ENCODE data around the gene FLYWCH2. TPM values are rescaled to one million over a fixed set of nuclear protein-coding genes. Genes with fewer than 3 reads are reported as not detected.

Gene FLYWCH2
- total RNA-seq, 5 donors from 2014 or later (not counting 1 experiment from before 2014, with no cell fraction given): 12.1 to 31.4 (median 25.6) TPM

GRCh38 chr16:2899564-2900072 is 16.6 kb downstream of the FLYWCH2 start:
- H3K4me1 Mint-ChIP-seq: peaks cover 4 to 9% (median 7%) of the 10 kb centered on the region in 3 donors
- POLR2A ChIA-PET: interaction anchor here in 1 of 2 donors (0.6 kb wide), 1 partner anchor 29 kb away, joined by 3 read pairs; no protein-coding TSS in a partner anchor
- H3K36me3 Mint-ChIP-seq: no peaks in the 10 kb centered on the region
- H3K27ac Mint-ChIP-seq: no peak overlapping the region
- no peaks in the 10 kb centered on the region for H3K27me3 Mint-ChIP-seq
- no peak overlapping the region for H3K4me3 Mint-ChIP-seq
- Histone ChIP-seq H3K36me3 (ENCODE audit: control insufficient read depth in 2 of 2, extremely low read depth in 1 of 2, insufficient read depth in 1 of 2, low read length in 1 of 2) (peaks cover 6 to 10% of the 10 kb centered on the region in 2 donors), H3K27me3 (replicated peaks in 1 of 2; ENCODE audit: control insufficient read depth in 2 of 2, extremely low read depth in 1 of 2, insufficient read depth in 2 of 2, low read length in 1 of 2) (no peaks in the 10 kb centered on the region), H3K4me1 (ENCODE audit: control insufficient read depth in 1 of 2, extremely low read depth in 1 of 2, insufficient read depth in 2 of 2, low read length in 2 of 2) (peaks cover 0 to 9% of the 10 kb centered on the region in 2 experiments), H3K4me3 (ENCODE audit: control insufficient read depth in 1 of 2, extremely low read depth in 1 of 2, low read length in 1 of 2) (no peak overlapping the region), H3K27ac (ENCODE audit: low read length) (no peak overlapping the region), H3K9me3 (no peaks in the 10 kb centered on the region)
- ATAC-seq (replicated peaks in 1 of 4) (no peak), DNase-seq (no peak)
- CTCF ChIA-PET: interaction anchor here in 1 of 2 donors (0.6 to 0.7 kb wide), 2 partner anchors 17 to 34 kb away, joined by 3 read pairs; no protein-coding TSS in a partner anchor
- 100% methylated on average over 1 of the region's 13 CpGs for WGBS (ENCODE audit: insufficient coverage)
- H3K9me3 Mint-ChIP-seq: no peaks in the 10 kb centered on the region

- no peaks in the 10 kb centered on the region for H3K27me3 Mint-ChIP-seq
Measured at GRCh38 chr16:2900526-2901075, 17.6 kb downstream of the FLYWCH2 start.

GRCh38 chr16:2902337-2903130 is 19.5 kb downstream of the FLYWCH2 start:
- Mint-ChIP-seq H3K27ac (no peak overlapping the region), H3K4me1 (peaks cover 19 to 26% (median 23%) of the 10 kb centered on the region in 3 donors), H3K27me3 (no peaks in the 10 kb centered on the region), H3K9me3 (no peaks in the 10 kb centered on the region), H3K4me3 (no peak overlapping the region), H3K36me3 (no peaks in the 10 kb centered on the region)
- ATAC-seq (replicated peaks in 1 of 4): no peak
- Histone ChIP-seq H3K9me3 (no peaks in the 10 kb centered on the region), H3K36me3 (ENCODE audit: control insufficient read depth in 2 of 2, extremely low read depth in 1 of 2, insufficient read depth in 1 of 2, low read length in 1 of 2) (peaks cover 0 to 2% of the 10 kb centered on the region in 2 donors), H3K4me1 (ENCODE audit: control insufficient read depth in 1 of 2, extremely low read depth in 1 of 2, insufficient read depth in 2 of 2, low read length in 2 of 2) (peaks cover 0 to 33% of the 10 kb centered on the region in 2 experiments), H3K27me3 (replicated peaks in 1 of 2; ENCODE audit: control insufficient read depth in 2 of 2, extremely low read depth in 1 of 2, insufficient read depth in 2 of 2, low read length in 1 of 2) (no peaks in the 10 kb centered on the region), H3K27ac (ENCODE audit: low read length) (no peak overlapping the region), H3K4me3 (ENCODE audit: control insufficient read depth in 1 of 2, extremely low read depth in 1 of 2, low read length in 1 of 2) (no peak overlapping the region)
- no peak for DNase-seq
- POLR2A ChIA-PET: no interaction called here
- 100% methylated on average over 5 of the region's 9 CpGs for WGBS (ENCODE audit: insufficient coverage)
- CTCF ChIA-PET: interaction anchor here in 1 of 2 donors (0.6 to 1.3 kb wide), 3 partner anchors 16 to 648 kb away, joined by 4 to 6 read pairs (median 4); partner anchors contain the start of gene FLYWCH2

More at GRCh38 chr16:2900526-2901075, 17.6 kb downstream of the FLYWCH2 start:
- peaks cover 4 to 11% (median 8%) of the 10 kb centered on the region in 3 donors for H3K4me1 Mint-ChIP-seq
- H3K27ac Mint-ChIP-seq: no peak overlapping the region
- no peaks in the 10 kb centered on the region for H3K9me3 Mint-ChIP-seq
- DNase-seq (no peak), ATAC-seq (replicated peaks in 1 of 4) (no peak)
- CTCF ChIA-PET: interaction anchor here in 1 of 2 donors (0.6 kb wide), 1 partner anchor 158 kb away, joined by 5 read pairs; no protein-coding TSS in a partner anchor
- H3K36me3 Mint-ChIP-seq: no peaks in the 10 kb centered on the region
- Histone ChIP-seq H3K27ac (ENCODE audit: low read length) (no peak overlapping the region), H3K4me3 (ENCODE audit: control insufficient read depth in 1 of 2, extremely low read depth in 1 of 2, low read length in 1 of 2) (no peak overlapping the region), H3K4me1 (ENCODE audit: control insufficient read depth in 1 of 2, extremely low read depth in 1 of 2, insufficient read depth in 2 of 2, low read length in 2 of 2) (peaks cover 0 to 18% of the 10 kb centered on the region in 2 experiments), H3K9me3 (no peaks in the 10 kb centered on the region), H3K27me3 (replicated peaks in 1 of 2; ENCODE audit: control insufficient read depth in 2 of 2, extremely low read depth in 1 of 2, insufficient read depth in 2 of 2, low read length in 1 of 2) (no peaks in the 10 kb centered on the region), H3K36me3 (ENCODE audit: control insufficient read depth in 2 of 2, extremely low read depth in 1 of 2, insufficient read depth in 1 of 2, low read length in 1 of 2) (peaks cover 6 to 10% of the 10 kb centered on the region in 2 donors)
- WGBS (ENCODE audit: insufficient coverage): 94% methylated on average over 15 of the region's 15 CpGs
- POLR2A ChIA-PET: no interaction called here
- no peak overlapping the region for H3K4me3 Mint-ChIP-seq

- H3K27ac Mint-ChIP-seq: peak overlapping the region; percentile 82 to 86
- peak in 34 of 35 experiments; percentile 48 to 90 (median 63) for DNase-seq
- peak overlapping the region; percentile 87 to 94 (median 92) for H3K4me3 Mint-ChIP-seq
- no peaks in the 10 kb centered on the region for H3K9me3 Mint-ChIP-seq
- Histone ChIP-seq H3K4me3 (ENCODE audit: control insufficient read depth in 1 of 2, extremely low read depth in 1 of 2, low read length in 1 of 2) (peak overlapping the region; percentile 87 to 90), H3K4me1 (ENCODE audit: control insufficient read depth in 1 of 2, extremely low read depth in 1 of 2, insufficient read depth in 2 of 2, low read length in 2 of 2) (peaks cover 0 to 33% of the 10 kb centered on the region in 2 experiments), H3K27ac (ENCODE audit: low read length) (peak overlapping the region; percentile 49), H3K9me3 (no peaks in the 10 kb centered on the region), H3K27me3 (replicated peaks in 1 of 2; ENCODE audit: control insufficient read depth in 2 of 2, extremely low read depth in 1 of 2, insufficient read depth in 2 of 2, low read length in 1 of 2) (peaks cover 0 to 2% of the 10 kb centered on the region in 2 experiments), H3K36me3 (ENCODE audit: control insufficient read depth in 2 of 2, extremely low read depth in 1 of 2, insufficient read depth in 1 of 2, low read length in 1 of 2) (no peaks in the 10 kb centered on the region)
- CTCF ChIA-PET: no interaction called here
- ATAC-seq (replicated peaks in 1 of 4): peak; percentile 62 to 78 (median 77)
- POLR2A ChIA-PET: no interaction called here
- H3K27me3 Mint-ChIP-seq: no peaks in the 10 kb centered on the region
- H3K4me1 Mint-ChIP-seq: peaks cover 19 to 28% (median 23%) of the 10 kb centered on the region in 3 donors
- WGBS (ENCODE audit: insufficient coverage): 4% methylated on average over 55 of the region's 62 CpGs
- no peaks in the 10 kb centered on the region for H3K36me3 Mint-ChIP-seq
Measured at GRCh38 chr16:2904100-2904921, 21.3 kb downstream of the FLYWCH2 start.

GRCh38 chr16:2904922-2905240 is 21.9 kb downstream of the FLYWCH2 start:
- peak overlapping the region in 1 of 2 donors; percentile 63 for H3K27ac Mint-ChIP-seq
- peak overlapping the region; percentile 87 to 94 (median 92) for H3K4me3 Mint-ChIP-seq
- H3K27me3 Mint-ChIP-seq: no peaks in the 10 kb centered on the region
- H3K4me1 ChIP-seq (ENCODE audit: control insufficient read depth in 1 of 2, extremely low read depth in 1 of 2, insufficient read depth in 2 of 2, low read length in 2 of 2): peaks cover 0 to 33% of the 10 kb centered on the region in 2 experiments
- POLR2A ChIA-PET: no interaction called here
- H3K27ac ChIP-seq (ENCODE audit: low read length): peak overlapping the region; percentile 49
- ATAC-seq (replicated peaks in 1 of 4) (no peak), DNase-seq (peak in 6 of 35 experiments; percentile 9 to 27 (median 14))
- H3K36me3 ChIP-seq (ENCODE audit: control insufficient read depth in 2 of 2, extremely low read depth in 1 of 2, insufficient read depth in 1 of 2, low read length in 1 of 2): no peaks in the 10 kb centered on the region
- H3K4me3 ChIP-seq (ENCODE audit: control insufficient read depth in 1 of 2, extremely low read depth in 1 of 2, low read length in 1 of 2): peak overlapping the region; percentile 87 to 90
- no peaks in the 10 kb centered on the region for H3K36me3 Mint-ChIP-seq
- H3K4me1 Mint-ChIP-seq: peaks cover 19 to 28% (median 23%) of the 10 kb centered on the region in 3 donors
- no peaks in the 10 kb centered on the region for H3K9me3 ChIP-seq
- H3K27me3 ChIP-seq (replicated peaks in 1 of 2; ENCODE audit: control insufficient read depth in 2 of 2, extremely low read depth in 1 of 2, insufficient read depth in 2 of 2, low read length in 1 of 2): peaks cover 0 to 2% of the 10 kb centered on the region in 2 experiments
- CTCF ChIA-PET: interaction anchor here in 1 of 2 donors (1.0 to 1.6 kb wide), 2 partner anchors 20 to 22 kb away, joined by 3 to 7 read pairs; partner anchors contain the start of gene FLYWCH2
- no peaks in the 10 kb centered on the region for H3K9me3 Mint-ChIP-seq
- WGBS (ENCODE audit: insufficient coverage): 0% methylated on average over 29 of the region's 32 CpGs

Measured in T-cell (primary cell).